HEK293 (cell line): Measurements from ENCODE around the gene ARRB2.

ENCODE experiments used
- EGR2 ChIP-seq: fragments of 450-650 bp; formaldehyde crosslinking; IDR thresholded peaks from 2 replicates; pipeline ENCODE4 v1.5.1; 2016; ENCODE audit warnings: low read depth, missing biosample characterization, missing genetic modification characterization
- GLIS2 ChIP-seq: fragments of 450-650 bp; formaldehyde crosslinking; IDR thresholded peaks from 2 replicates; pipeline ENCODE4 v1.5.1; 2016; ENCODE audit warnings: missing biosample characterization, missing genetic modification characterization
- HIC1 ChIP-seq: fragments of 450-650 bp; formaldehyde crosslinking; IDR thresholded peaks from 2 replicates; pipeline ENCODE4 v1.5.1; 2016; ENCODE audit warnings: missing biosample characterization, missing genetic modification characterization
- KLF16 ChIP-seq: fragments of 450-650 bp; formaldehyde crosslinking; IDR thresholded peaks from 2 replicates; pipeline ENCODE4 v1.5.1; 2017; ENCODE audit warnings: missing biosample characterization, missing genetic modification characterization
- MZF1 ChIP-seq: fragments of 450-650 bp; formaldehyde crosslinking; IDR thresholded peaks from 2 replicates; pipeline ENCODE4 v1.5.1; 2017; ENCODE audit warnings: missing biosample characterization, missing genetic modification characterization, borderline replicate concordance
- OSR2 ChIP-seq: fragments of 450-650 bp; formaldehyde crosslinking; IDR thresholded peaks from 2 replicates; pipeline ENCODE4 v1.5.1; 2016; ENCODE audit warnings: missing biosample characterization, missing genetic modification characterization
- PATZ1 ChIP-seq: fragments of 450-650 bp; formaldehyde crosslinking; IDR thresholded peaks from 2 replicates; pipeline ENCODE4 v1.5.1; 2016; ENCODE audit warnings: missing biosample characterization, missing genetic modification characterization
- PBX3 ChIP-seq: sonication (generic); formaldehyde crosslinking; IDR thresholded peaks from 2 replicates; pipeline ENCODE4 v1.8.1; 2022; ENCODE audit warnings: mild to moderate bottlenecking, moderate library complexity, missing genetic modification reagents
- PRDM6 ChIP-seq: fragments of 450-650 bp; formaldehyde crosslinking; IDR thresholded peaks from 2 replicates; pipeline ENCODE4 v1.5.1; 2017; ENCODE audit warnings: missing biosample characterization, missing genetic modification characterization
- TCF7L2 ChIP-seq: IDR thresholded peaks from 2 replicates; pipeline ENCODE4 v1.6.1; 2011; ENCODE audit warnings: low read depth, mild to moderate bottlenecking, inconsistent platforms, low read length, moderate library complexity, borderline replicate concordance
- WT1 ChIP-seq: fragments of 450-650 bp; formaldehyde crosslinking; IDR thresholded peaks from 2 replicates; pipeline ENCODE4 v1.5.1; 2016; ENCODE audit warnings: missing biosample characterization, missing genetic modification characterization
- ZBTB10 ChIP-seq: fragments of 450-650 bp; formaldehyde crosslinking; IDR thresholded peaks from 2 replicates; pipeline ENCODE4 v1.5.1; 2016; ENCODE audit warnings: missing biosample characterization, missing genetic modification characterization
- ZBTB17 ChIP-seq: fragments of 450-650 bp; formaldehyde crosslinking; IDR thresholded peaks from 2 replicates; pipeline ENCODE4 v1.5.1; 2016; ENCODE audit warnings: missing biosample characterization, missing genetic modification characterization
- ZBTB48 ChIP-seq: fragments of 450-650 bp; formaldehyde crosslinking; IDR thresholded peaks from 2 replicates; pipeline ENCODE4 v1.5.1; 2016; ENCODE audit warnings: missing biosample characterization, missing genetic modification characterization
- ZNF121 ChIP-seq: fragments of 450-650 bp; formaldehyde crosslinking; IDR thresholded peaks from 2 replicates; pipeline ENCODE4 v1.5.1; 2016; ENCODE audit warnings: missing biosample characterization, missing genetic modification characterization
- ZNF335 ChIP-seq: fragments of 450-650 bp; formaldehyde crosslinking; conservative IDR thresholded peaks from 2 replicates; pipeline ENCODE4 v1.5.1; 2016; ENCODE audit warnings: missing biosample characterization, missing genetic modification characterization
- ZNF341 ChIP-seq: fragments of 450-650 bp; formaldehyde crosslinking; IDR thresholded peaks from 2 replicates; pipeline ENCODE4; 2016; ENCODE audit warnings: low read depth, missing biosample characterization, missing genetic modification characterization
- ZNF48 ChIP-seq: fragments of 450-650 bp; formaldehyde crosslinking; IDR thresholded peaks from 2 replicates; pipeline ENCODE4 v1.5.1; 2016; ENCODE audit warnings: missing biosample characterization, missing genetic modification characterization
- ZNF513 ChIP-seq: fragments of 450-650 bp; IDR thresholded peaks from 2 replicates; pipeline ENCODE4 v1.5.1; 2018; ENCODE audit warnings: missing biosample characterization, missing genetic modification characterization
- ZNF561 ChIP-seq: fragments of 450-650 bp; IDR thresholded peaks from 2 replicates; pipeline ENCODE4 v1.5.1; 2018; ENCODE audit warnings: missing biosample characterization, missing genetic modification characterization, borderline replicate concordance
- ZNF76 ChIP-seq: fragments of 450-650 bp; formaldehyde crosslinking; IDR thresholded peaks from 2 replicates; pipeline ENCODE4; 2016; ENCODE audit warnings: low read depth, missing biosample characterization, missing genetic modification characterization, borderline replicate concordance
- ZNF777 ChIP-seq: fragments of 450-650 bp; formaldehyde crosslinking; IDR thresholded peaks from 2 replicates; pipeline ENCODE4 v1.5.1; 2017; ENCODE audit warnings: missing biosample characterization, missing genetic modification characterization, borderline replicate concordance
- ZSCAN30 ChIP-seq: fragments of 450-650 bp; IDR thresholded peaks from 2 replicates; pipeline ENCODE4 v1.5.1; 2018; ENCODE audit warnings: missing biosample characterization, mild to moderate bottlenecking, missing genetic modification characterization, moderate library complexity
- ZSCAN5A ChIP-seq: fragments of 450-650 bp; formaldehyde crosslinking; IDR thresholded peaks from 2 replicates; pipeline ENCODE4 v1.5.1; 2016; ENCODE audit warnings: missing biosample characterization, missing genetic modification characterization

ARRB2 gene

GRCh38 chr17:4739122-4740024, 28.9 kb downstream of the ARRB2 start, which contains the start of the genes CXCL16 and ZMYND15 (continued):
- TF ChIP-seq ZBTB17 (tag by site-specific recombination) (peak; percentile 89), EGR2 (tag by site-specific recombination) (0 out of 2 replicates have a peak, but pooled peaks have one; percentile 12), ZBTB10 (tag by site-specific recombination) (peak; percentile 48; the same call in 1 of the 2 replicates), PRDM6 (tag by site-specific recombination) (no peak), KLF16 (tag by site-specific recombination) (no peak), ZNF777 (peak; percentile 93; the same call in 1 of the 2 replicates), ZNF513 (tag by site-specific recombination) (0 out of 2 replicates have a peak, but pooled peaks have one; percentile 9), PBX3 (peak; percentile 34), WT1 (tag by site-specific recombination) (0 out of 2 replicates have a peak, but pooled peaks have one; percentile 14), GLIS2 (tag by site-specific recombination) (peak; percentile 16; the same call in 1 of the 2 replicates), ZNF341 (tag by site-specific recombination) (peak; percentile 20; the same call in 1 of the 2 replicates), OSR2 (tag by site-specific recombination) (peak; percentile 28; the same call in 1 of the 2 replicates), MZF1 (tag by site-specific recombination) (no peak), ZSCAN5A (tag by site-specific recombination) (0 out of 2 replicates have a peak, but pooled peaks have one; percentile 25), ZNF121 (tag by site-specific recombination) (peak; percentile 12; the same call in 1 of the 2 replicates), ZNF335 (peak; percentile 70), ZNF48 (tag by site-specific recombination) (no peak), HIC1 (peak; percentile 76), ZNF76 (tag by site-specific recombination) (0 out of 2 replicates have a peak, but pooled peaks have one; percentile 15), ZSCAN30 (peak; percentile 85), ZBTB48 (tag by site-specific recombination) (0 out of 2 replicates have a peak, but pooled peaks have one; percentile 37), PATZ1 (tag by site-specific recombination) (peak; percentile 42), ZNF561 (tag by site-specific recombination) (0 out of 2 replicates have a peak, but pooled peaks have one; percentile 70), TCF7L2 (no peak)
